H9 (cell line): ENCODE data around the gene DLG2. TPM values are rescaled to one million over a fixed set of nuclear protein-coding genes. Genes with fewer than 3 reads are reported as not detected.
A peak's percentile ranks its signal among the peaks of the same experiment; 100 is the strongest.

ENCODE experiments used
- DNase-seq: peaks from one replicate; pipeline ENCODE4 v3.0.0-alpha.2; 2017
- H2AFZ ChIP-seq: one replicate; pipeline ENCODE4 v1.6.1; 2013; ENCODE audit warnings: mild to moderate bottlenecking, low read length, control low read depth, moderate library complexity
- H2AK5ac ChIP-seq: 2 replicates; pipeline ENCODE4 v1.6.1; 2013; ENCODE audit warnings: low read length, control low read depth, mixed read lengths; ENCODE audit not compliant: insufficient read length
- H2BK120ac ChIP-seq: one replicate; pipeline ENCODE4 v1.6.1; 2013; ENCODE audit warnings: low read depth, mild to moderate bottlenecking, low read length, control low read depth, inconsistent platforms; ENCODE audit not compliant: poor library complexity, severe bottlenecking
- H2BK12ac ChIP-seq: 2 replicates; pipeline ENCODE4 v1.6.1; 2013; ENCODE audit warnings: low read length, control low read depth, mixed read lengths, low read depth; ENCODE audit not compliant: insufficient read length
- H2BK15ac ChIP-seq: 2 replicates; pipeline ENCODE4 v1.6.1; 2013; ENCODE audit warnings: low read depth, low read length, control low read depth
- H2BK20ac ChIP-seq: one replicate; pipeline ENCODE4 v1.6.1; 2013; ENCODE audit warnings: low read depth, mild to moderate bottlenecking, low read length, control low read depth, inconsistent platforms; ENCODE audit not compliant: poor library complexity, severe bottlenecking
- H2BK5ac ChIP-seq: 2 replicates; pipeline ENCODE4 v1.6.1; 2013; ENCODE audit warnings: low read length, control low read depth, mixed read lengths; ENCODE audit not compliant: insufficient read length
- H3K14ac ChIP-seq: 2 replicates; pipeline ENCODE4 v1.6.1; 2013; ENCODE audit warnings: low read length, control low read depth; ENCODE audit not compliant: insufficient read depth
- H3K18ac ChIP-seq: 2 replicates; pipeline ENCODE4 v1.6.1; 2013; ENCODE audit warnings: low read depth, mild to moderate bottlenecking, mixed read lengths, low read length, control low read depth; ENCODE audit not compliant: insufficient read length
- H3K23ac ChIP-seq: 2 replicates; pipeline ENCODE4 v1.6.1; 2013; ENCODE audit warnings: low read length, control low read depth, mixed read lengths, low read depth; ENCODE audit not compliant: insufficient read length
- H3K23me2 ChIP-seq: 2 replicates; pipeline ENCODE4 v1.6.1; 2013; ENCODE audit warnings: low read depth, mild to moderate bottlenecking, mixed read lengths, low read length, control low read depth; ENCODE audit not compliant: insufficient read length, poor library complexity, severe bottlenecking
- H3K27ac ChIP-seq: 2 replicates; pipeline ENCODE4 v1.5.1; 2013; ENCODE audit warnings: low read length, control low read depth, mixed read lengths, low read depth; ENCODE audit not compliant: insufficient read length
- H3K27me3 ChIP-seq: 2 replicates; pipeline ENCODE4 v1.6.1; 2013; ENCODE audit warnings: low read length, control low read depth, inconsistent platforms; ENCODE audit not compliant: insufficient read depth
- H3K4ac ChIP-seq: 2 replicates; pipeline ENCODE4 v1.6.1; 2013; ENCODE audit warnings: low read depth, mild to moderate bottlenecking, control low read depth, inconsistent platforms, low read length, moderate library complexity
- H3K4me1 ChIP-seq: 2 replicates; pipeline ENCODE4 v1.6.1; 2013; ENCODE audit warnings: low read length, control low read depth, inconsistent platforms; ENCODE audit not compliant: insufficient read depth
- H3K4me2 ChIP-seq: 2 replicates; pipeline ENCODE4 v1.6.1; 2013; ENCODE audit warnings: low read length, control low read depth, mixed read lengths; ENCODE audit not compliant: insufficient read length, insufficient read depth
- H3K56ac ChIP-seq: 2 replicates; pipeline ENCODE4 v1.6.1; 2013; ENCODE audit warnings: low read depth, mild to moderate bottlenecking, mixed read lengths, low read length, control low read depth; ENCODE audit not compliant: insufficient read length
- H3K79me1 ChIP-seq: 2 replicates; pipeline ENCODE4 v1.6.1; 2013; ENCODE audit warnings: low read depth, mild to moderate bottlenecking, moderate library complexity, low read length, control low read depth, inconsistent platforms; ENCODE audit not compliant: insufficient read depth, poor library complexity, severe bottlenecking
- H3K79me2 ChIP-seq: 2 replicates; pipeline ENCODE4 v1.6.1; 2013; ENCODE audit warnings: low read length, control low read depth, inconsistent platforms; ENCODE audit not compliant: insufficient read depth
- H3K9ac ChIP-seq: 2 replicates; pipeline ENCODE4 v1.6.1; 2013; ENCODE audit warnings: low read length, control low read depth, mixed read lengths; ENCODE audit not compliant: insufficient read length; ENCODE audit errors: extremely low read depth
- H3K9me3 ChIP-seq: one replicate; pipeline ENCODE4 v1.6.1; 2013; ENCODE audit warnings: low read depth, low read length, inconsistent platforms; ENCODE audit not compliant: control insufficient read depth
- H3T11ph ChIP-seq: one replicate; pipeline ENCODE4 v1.6.1; 2013; ENCODE audit warnings: mild to moderate bottlenecking, low read length, control low read depth, inconsistent platforms
- H4K20me1 ChIP-seq: one replicate; pipeline ENCODE4 v1.6.1; 2013; ENCODE audit not compliant: control insufficient read depth, insufficient read length, insufficient read depth
- H4K5ac ChIP-seq: 2 replicates; pipeline ENCODE4 v1.6.1; 2013; ENCODE audit warnings: low read depth, mild to moderate bottlenecking, mixed read lengths, low read length, control low read depth; ENCODE audit not compliant: insufficient read length
- H4K8ac ChIP-seq: replicated peaks from 2 replicates; pipeline ENCODE4 v1.6.1; 2013; ENCODE audit warnings: low read length, control low read depth, mixed read lengths, low read depth; ENCODE audit not compliant: insufficient read length
- H4K91ac ChIP-seq: 2 replicates; pipeline ENCODE4 v1.6.1; 2013; ENCODE audit warnings: low read depth, mild to moderate bottlenecking, moderate library complexity, mixed read lengths, low read length, control low read depth; ENCODE audit not compliant: insufficient read length
- H3K27ac Mint-ChIP-seq, 3 experiments: 2 replicates in 2 of 3; 3 replicates in 1 of 3; pipeline ENCODE4 v1.8.0; 2020 to 2021; ENCODE audit warnings: mixed read lengths in 3 of 3, mild to moderate bottlenecking in 1 of 3, moderate library complexity in 1 of 3
- H3K27me3 Mint-ChIP-seq: 2 replicates; pipeline ENCODE4 v1.8.0; 2021; ENCODE audit warnings: low read depth, mild to moderate bottlenecking, moderate library complexity, mixed read lengths
- H3K36me3 Mint-ChIP-seq, 3 experiments: 2 replicates in 2 of 3; 3 replicates in 1 of 3; pipeline ENCODE4 v1.8.0; 2020 to 2021; ENCODE audit warnings: low read depth in 3 of 3, mixed read lengths in 3 of 3; ENCODE audit not compliant: insufficient read depth in 1 of 3
- H3K4me1 Mint-ChIP-seq, 2 experiments: 2 replicates each; pipeline ENCODE4 v1.8.0; 2020; ENCODE audit warnings: mixed read lengths in 2 of 2
- H3K4me3 Mint-ChIP-seq, 2 experiments: 2 replicates in 1 of 2; 3 replicates in 1 of 2; pipeline ENCODE4 v1.8.0; 2020 to 2021; ENCODE audit warnings: mild to moderate bottlenecking in 2 of 2, mixed read lengths in 2 of 2, moderate library complexity in 1 of 2
- H3K9me3 Mint-ChIP-seq, 2 experiments: 2 replicates in 1 of 2; 3 replicates in 1 of 2; pipeline ENCODE4 v1.8.0; 2020; ENCODE audit warnings: mild to moderate bottlenecking in 2 of 2, mixed read lengths in 2 of 2, moderate library complexity in 1 of 2
- CTCF ChIP-seq: fragments of 200-600 bp; sonication (generic); conservative IDR thresholded peaks from 3 replicates; pipeline ENCODE4 v1.8.0; 2021; ENCODE audit warnings: antibody characterized with exemption, mild to moderate bottlenecking
- WGBS: extraction: QIAGEN DNeasy Blood & Tissue Kit; methylation state at CpG from one replicate; pipeline ENCODE4 v1.1.7; 2013; ENCODE audit warnings: missing lambda C conversion rate, low lambda C conversion rate, mixed read lengths; ENCODE audit not compliant: insufficient read length; ENCODE audit errors: extremely low coverage; 5-methylcytosine and 5-hydroxymethylcytosine counted together
- total RNA-seq: library from RNA; stranded (reverse); gene quantifications from 2 replicates; pipeline ENCODE4 v1.2.1, GENCODE V29; 2021

The DLG2 gene
- total RNA-seq, 1 experiment from 2014 or later = 8.0 TPM

GRCh38 chr11:83725269-83725560 is 1901.9 kb downstream of the DLG2 start:
- Histone ChIP-seq H3K4me2 (peak overlapping the region; percentile 86), H2BK15ac (no peak overlapping the region), H3K27me3 (no peaks in the 10 kb centered on the region), H4K8ac (no peak overlapping the region), H4K20me1 (peaks cover 2% of the 10 kb centered on the region), H3K23me2 (peaks cover 4% of the 10 kb centered on the region), H3K4me1 (peaks cover 10% of the 10 kb centered on the region), H3K56ac (no peak overlapping the region), H3K9me3 (no peaks in the 10 kb centered on the region), H3K4ac (no peak overlapping the region), H3T11ph (no peak overlapping the region), H2AK5ac (no peak overlapping the region), H4K91ac (no peak overlapping the region), H3K79me2 (no peaks in the 10 kb centered on the region), H2AFZ (peak overlapping the region; percentile 49), H2BK120ac (no peak overlapping the region), H3K23ac (no peak overlapping the region), H3K14ac (no peak overlapping the region), H4K5ac (no peak overlapping the region), H2BK20ac (no peak overlapping the region), H3K18ac (no peak overlapping the region), H3K9ac (no peak overlapping the region), H2BK12ac (no peak overlapping the region), H3K79me1 (no peaks in the 10 kb centered on the region), H3K27ac (peak overlapping the region; percentile 85), H2BK5ac (no peak overlapping the region)
- TF ChIP-seq CTCF = no peak
- peak; percentile 34 for DNase-seq
- H3K27ac Mint-ChIP-seq = peak overlapping the region; percentile 93 to 100 (median 96)
- H3K36me3 Mint-ChIP-seq = no peaks in the 10 kb centered on the region
- no CpG with 5 or more reads among the region's 4 CpGs for WGBS
- H3K9me3 Mint-ChIP-seq = no peaks in the 10 kb centered on the region
- H3K4me3 Mint-ChIP-seq = peak overlapping the region; percentile 51 to 82
- no peaks in the 10 kb centered on the region for H3K27me3 Mint-ChIP-seq
- peaks cover 53 to 56% of the 10 kb centered on the region in 2 experiments for H3K4me1 Mint-ChIP-seq
